Measurements from ENCODE around the gene STAT3.

STAT3 gene

GRCh38 chr17:42388381-42389134 is at the start of gene STAT3:
TSS of gene STAT3 (minus strand) at chr17:42388442. CDS start at chr17:42348516, 39,926 bp downstream.
- CTCF ChIA-PET = interaction anchor here (0.6 to 2.1 kb wide), 11 partner anchors 10 to 166 kb away, joined by 3 to 27 read pairs (median 3); no protein-coding TSS in a partner anchor
- Mint-ChIP-seq H3K4me3 (peak within 1 kb of the TSS; percentile 96), H3K27ac (peak within 1 kb of the TSS; percentile 99), H3K27me3 (peaks cover 4% of the 10 kb centered on the region), H3K9me3 (no peaks in the 10 kb centered on the region), H3K4me1 (peaks cover 48% of the 10 kb centered on the region), H3K36me3 (peaks cover 14% of the 10 kb centered on the region)
- DNase-seq = peak; percentile 100

- Mint-ChIP-seq H3K27ac (no peak overlapping the region), H3K4me3 (no peak overlapping the region), H3K36me3 (no peaks in the 10 kb centered on the region), H3K27me3 (peaks cover 29% of the 10 kb centered on the region), H3K9me3 (no peaks in the 10 kb centered on the region), H3K4me1 (peaks cover 1% of the 10 kb centered on the region)
- CTCF ChIA-PET = interaction anchor here (10.1 kb wide), 1 partner anchor 82 kb away, joined by 76 read pairs; no protein-coding TSS in a partner anchor
- no peak for DNase-seq
Observed at GRCh38 chr17:42436391-42436790, 48.1 kb upstream of the STAT3 start.

GRCh38 chr17:42431758-42432161 is 43.5 kb upstream of the STAT3 start:
- H3K9me3 Mint-ChIP-seq = no peaks in the 10 kb centered on the region
- H3K27ac Mint-ChIP-seq = no peak overlapping the region
- peaks cover 59% of the 10 kb centered on the region for H3K27me3 Mint-ChIP-seq
- no peak for DNase-seq
- H3K4me1 Mint-ChIP-seq = no peaks in the 10 kb centered on the region
- no peak overlapping the region for H3K4me3 Mint-ChIP-seq
- H3K36me3 Mint-ChIP-seq = no peaks in the 10 kb centered on the region
- CTCF ChIA-PET = interaction anchor here (1.0 to 1.8 kb wide), 4 partner anchors 12 to 118 kb away, joined by 3 to 5 read pairs (median 4); no protein-coding TSS in a partner anchor

GRCh38 chr17:42429726-42430447 is 41.6 kb upstream of the STAT3 start:
- no peak for DNase-seq
- Mint-ChIP-seq H3K27me3 (peaks cover 76% of the 10 kb centered on the region), H3K4me1 (no peaks in the 10 kb centered on the region), H3K36me3 (no peaks in the 10 kb centered on the region), H3K4me3 (no peak overlapping the region), H3K27ac (no peak overlapping the region), H3K9me3 (no peaks in the 10 kb centered on the region)
- CTCF ChIA-PET = interaction anchor here (0.8 to 4.1 kb wide), 5 partner anchors 11 to 98 kb away, joined by 4 to 36 read pairs (median 5); no protein-coding TSS in a partner anchor

- Mint-ChIP-seq H3K36me3 (no peaks in the 10 kb centered on the region), H3K4me3 (no peak overlapping the region), H3K4me1 (peaks cover 3% of the 10 kb centered on the region), H3K27me3 (peaks cover 86% of the 10 kb centered on the region), H3K9me3 (no peaks in the 10 kb centered on the region), H3K27ac (no peak overlapping the region)
- peak; percentile 58 for DNase-seq
- CTCF ChIA-PET = interaction anchor here (0.7 to 4.1 kb wide), 9 partner anchors 10 to 208 kb away, joined by 3 to 36 read pairs (median 4); no protein-coding TSS in a partner anchor
Observed at GRCh38 chr17:42428141-42428944, 40.1 kb upstream of the STAT3 start.

- DNase-seq = no peak
- CTCF ChIA-PET = interaction anchor here (1.0 to 1.6 kb wide), 2 partner anchors 10 to 95 kb away, joined by 3 to 5 read pairs; no protein-coding TSS in a partner anchor
- Mint-ChIP-seq H3K9me3 (no peaks in the 10 kb centered on the region), H3K4me1 (peaks cover 17% of the 10 kb centered on the region), H3K36me3 (no peaks in the 10 kb centered on the region), H3K27me3 (peaks cover 94% of the 10 kb centered on the region), H3K27ac (no peak overlapping the region), H3K4me3 (no peak overlapping the region)
Observed at GRCh38 chr17:42424991-42425610, 36.9 kb upstream of the STAT3 start.

GRCh38 chr17:42423766-42424165 is 35.5 kb upstream of the STAT3 start:
- Mint-ChIP-seq H3K27me3 (peaks cover 95% of the 10 kb centered on the region), H3K27ac (no peak overlapping the region)

GRCh38 chr17:42422958-42423712 is 34.9 kb upstream of the STAT3 start, which contains the start of gene CAVIN1:
TSS of gene CAVIN1 (minus strand) at chr17:42423256. CDS start at chr17:42423097, 159 bp downstream.
- peaks cover 17% of the 10 kb centered on the region for H3K4me1 Mint-ChIP-seq
- no peak within 1 kb of the TSS for H3K27ac Mint-ChIP-seq
- peak within 1 kb of the TSS; percentile 63 for H3K4me3 Mint-ChIP-seq
- H3K36me3 Mint-ChIP-seq = no peaks in the 10 kb centered on the region
- peak; percentile 42 for DNase-seq
- H3K27me3 Mint-ChIP-seq = peaks cover 90% of the 10 kb centered on the region
- CTCF ChIA-PET = interaction anchor here (0.6 to 1.6 kb wide), 8 partner anchors 16 to 113 kb away, joined by 3 to 11 read pairs (median 4); partner anchors contain the start of gene NAGLU
- no peaks in the 10 kb centered on the region for H3K9me3 Mint-ChIP-seq

More at GRCh38 chr17:42423766-42424165, 35.5 kb upstream of the STAT3 start:
- Mint-ChIP-seq H3K36me3 (no peaks in the 10 kb centered on the region), H3K4me1 (peaks cover 17% of the 10 kb centered on the region), H3K9me3 (no peaks in the 10 kb centered on the region), H3K4me3 (peak overlapping the region; percentile 15)
- DNase-seq = no peak
- CTCF ChIA-PET = interaction anchor here (0.6 to 1.6 kb wide), 4 partner anchors 16 to 112 kb away, joined by 3 to 5 read pairs (median 4); partner anchors contain the start of gene NAGLU

GRCh38 chr17:42422412-42422957 is 34.2 kb upstream of the STAT3 start:
- peak; percentile 52 for DNase-seq
- H3K4me3 Mint-ChIP-seq = peak overlapping the region; percentile 63
- no peaks in the 10 kb centered on the region for H3K9me3 Mint-ChIP-seq
- no peaks in the 10 kb centered on the region for H3K36me3 Mint-ChIP-seq
- H3K27ac Mint-ChIP-seq = no peak overlapping the region
- peaks cover 17% of the 10 kb centered on the region for H3K4me1 Mint-ChIP-seq
- CTCF ChIA-PET = interaction anchor here (0.8 to 1.6 kb wide), 7 partner anchors 17 to 105 kb away, joined by 3 to 11 read pairs (median 5); no protein-coding TSS in a partner anchor
- H3K27me3 Mint-ChIP-seq = peaks cover 86% of the 10 kb centered on the region

- no peak overlapping the region for H3K27ac Mint-ChIP-seq
- peak overlapping the region; percentile 63 for H3K4me3 Mint-ChIP-seq
- H3K9me3 Mint-ChIP-seq = no peaks in the 10 kb centered on the region
- H3K27me3 Mint-ChIP-seq = peaks cover 80% of the 10 kb centered on the region
- H3K4me1 Mint-ChIP-seq = peaks cover 17% of the 10 kb centered on the region
- DNase-seq = no peak
- H3K36me3 Mint-ChIP-seq = no peaks in the 10 kb centered on the region
- CTCF ChIA-PET = interaction anchor here (1.2 to 2.7 kb wide), 5 partner anchors 12 to 106 kb away, joined by 3 to 9 read pairs (median 4); no protein-coding TSS in a partner anchor
Observed at GRCh38 chr17:42421507-42422338, 33.5 kb upstream of the STAT3 start.

GRCh38 chr17:42421136-42421506 is 32.9 kb upstream of the STAT3 start:
- peaks cover 18% of the 10 kb centered on the region for H3K4me1 Mint-ChIP-seq
- CTCF ChIA-PET = interaction anchor here (1.3 to 2.7 kb wide), 2 partner anchors 13 to 106 kb away, joined by 4 to 9 read pairs; no protein-coding TSS in a partner anchor
- H3K4me3 Mint-ChIP-seq = peak overlapping the region; percentile 33
- no peak for DNase-seq
- no peaks in the 10 kb centered on the region for H3K36me3 Mint-ChIP-seq
- H3K27me3 Mint-ChIP-seq = peaks cover 81% of the 10 kb centered on the region
- H3K9me3 Mint-ChIP-seq = no peaks in the 10 kb centered on the region
- no peak overlapping the region for H3K27ac Mint-ChIP-seq

Measured in activated naive CD4-positive, alpha-beta T cell treated with anti-CD3 and anti-CD28 coated beads, Interleukin-2, amount 10 ng/mL, durations not matched to agents 7 days and 5 days (primary cell).